ENCODE data around the gene PLPPR1. TPM values are rescaled to one million over a fixed set of nuclear protein-coding genes. Genes with fewer than 3 reads are reported as not detected.
"Not testable (repeated sequence)": the region's sequence is repeated elsewhere in the genome, so short reads cannot be mapped to it uniquely, and the experiment has no call there.

Gene PLPPR1
- total RNA-seq, 1 experiment from 2014 or later, result not detected

- DNase-seq (ENCODE audit: extremely low read depth, low read depth), result not testable (repeated sequence)
These were observed 11.1 kb downstream of the PLPPR1 start for GRCh38 chr9:101039581-101039980.

GRCh38 chr9:101047848-101048397 is 19.4 kb downstream of the PLPPR1 start:
- DNase-seq (ENCODE audit: extremely low read depth, low read depth), result no peak

- DNase-seq (ENCODE audit: extremely low read depth, low read depth), result no peak
These were observed 22.1 kb downstream of the PLPPR1 start for GRCh38 chr9:101050650-101051049.

GRCh38 chr9:101054657-101055056 is 26.1 kb downstream of the PLPPR1 start:
- no peak for DNase-seq (ENCODE audit: extremely low read depth, low read depth)

GRCh38 chr9:101055516-101055915 is 27.0 kb downstream of the PLPPR1 start:
- DNase-seq (ENCODE audit: extremely low read depth, low read depth), result no peak

GRCh38 chr9:101062686-101063085 is 34.2 kb downstream of the PLPPR1 start:
- DNase-seq (ENCODE audit: extremely low read depth, low read depth), result no peak

GRCh38 chr9:101063192-101063591 is 34.7 kb downstream of the PLPPR1 start:
- DNase-seq (ENCODE audit: extremely low read depth, low read depth), result no peak

- no peak for DNase-seq (ENCODE audit: extremely low read depth, low read depth)
These were observed 35.7 kb downstream of the PLPPR1 start for GRCh38 chr9:101064206-101064605.

- no peak for DNase-seq (ENCODE audit: extremely low read depth, low read depth)
These were observed 37.4 kb downstream of the PLPPR1 start for GRCh38 chr9:101065930-101066329.

GRCh38 chr9:101068696-101069095 is 40.2 kb downstream of the PLPPR1 start:
- DNase-seq (ENCODE audit: extremely low read depth, low read depth), result no peak

GRCh38 chr9:101072259-101072658 is 43.7 kb downstream of the PLPPR1 start:
- DNase-seq (ENCODE audit: extremely low read depth, low read depth), result no peak

GRCh38 chr9:101073122-101073521 is 44.6 kb downstream of the PLPPR1 start:
- no peak for DNase-seq (ENCODE audit: extremely low read depth, low read depth)

- no peak for DNase-seq (ENCODE audit: extremely low read depth, low read depth)
These were observed 53.1 kb downstream of the PLPPR1 start for GRCh38 chr9:101081641-101082040.

GRCh38 chr9:101083448-101084202 is 55.1 kb downstream of the PLPPR1 start:
- no peak for DNase-seq (ENCODE audit: extremely low read depth, low read depth)

GRCh38 chr9:101087426-101087825 is 58.9 kb downstream of the PLPPR1 start:
- DNase-seq (ENCODE audit: extremely low read depth, low read depth), result no peak

GRCh38 chr9:101092922-101093321 is 64.4 kb downstream of the PLPPR1 start:
- no peak for DNase-seq (ENCODE audit: extremely low read depth, low read depth)

GRCh38 chr9:101093620-101094019 is 65.1 kb downstream of the PLPPR1 start:
- no peak for DNase-seq (ENCODE audit: extremely low read depth, low read depth)

GRCh38 chr9:101094686-101095085 is 66.2 kb downstream of the PLPPR1 start:
- DNase-seq (ENCODE audit: extremely low read depth, low read depth), result no peak

GRCh38 chr9:101097210-101097609 is 68.7 kb downstream of the PLPPR1 start:
- DNase-seq (ENCODE audit: extremely low read depth, low read depth), result no peak

- DNase-seq (ENCODE audit: extremely low read depth, low read depth), result no peak
These were observed 69.9 kb downstream of the PLPPR1 start for GRCh38 chr9:101098392-101098791.

GRCh38 chr9:101114317-101114716 is 85.8 kb downstream of the PLPPR1 start:
- DNase-seq (ENCODE audit: extremely low read depth, low read depth), result no peak

GRCh38 chr9:101115102-101115501 is 86.6 kb downstream of the PLPPR1 start:
- DNase-seq (ENCODE audit: extremely low read depth, low read depth), result no peak

Measured in NCI-H460 (cell line).